KMS-11 (cell line): ENCODE data around the gene ANXA2R.

Source experiments
- H2AFZ ChIP-seq: fragments of 200-600 bp; sonication (generic); 2 replicates; pipeline ENCODE4 v1.6.1; 2016; ENCODE audit warnings: antibody characterized with exemption, mixed run types, low read depth
- H3K27ac ChIP-seq: fragments of 200-600 bp; sonication (generic); 2 replicates; pipeline ENCODE4 v1.6.1; 2016; ENCODE audit warnings: mild to moderate bottlenecking, mixed run types
- H3K27me3 ChIP-seq: fragments of 200-600 bp; sonication (generic); 2 replicates; pipeline ENCODE4 v1.6.1; 2017; ENCODE audit warnings: mild to moderate bottlenecking, low read depth, mixed run types, moderate library complexity; ENCODE audit not compliant: insufficient read depth
- H3K36me3 ChIP-seq: fragments of 200-600 bp; sonication (generic); 2 replicates; pipeline ENCODE4 v1.6.1; 2017; ENCODE audit warnings: mild to moderate bottlenecking, mixed run types; ENCODE audit not compliant: insufficient read depth
- H3K4me1 ChIP-seq: fragments of 200-600 bp; sonication (generic); 2 replicates; pipeline ENCODE4 v1.6.1; 2016; ENCODE audit warnings: mild to moderate bottlenecking, low read depth, mixed run types; ENCODE audit not compliant: poor library complexity, severe bottlenecking
- H3K4me2 ChIP-seq: fragments of 200-600 bp; sonication (generic); 2 replicates; pipeline ENCODE4 v1.7.0; 2016; ENCODE audit warnings: mild to moderate bottlenecking, mixed run types
- H3K4me3 ChIP-seq: fragments of 200-600 bp; sonication (generic); IDR thresholded peaks from 2 replicates; pipeline ENCODE4 v1.6.1; 2017; ENCODE audit warnings: low read depth, low read length, mixed read lengths; ENCODE audit not compliant: insufficient read depth
- H3K79me2 ChIP-seq: fragments of 200-600 bp; sonication (generic); 2 replicates; pipeline ENCODE4 v1.6.1; 2016; ENCODE audit warnings: low read depth, mixed run types; ENCODE audit not compliant: insufficient read depth
- H3K9ac ChIP-seq: fragments of 200-600 bp; sonication (generic); 2 replicates; pipeline ENCODE4 v1.6.1; 2016; ENCODE audit warnings: mild to moderate bottlenecking, mixed run types
- H4K20me1 ChIP-seq: fragments of 200-600 bp; sonication (generic); 2 replicates; pipeline ENCODE4 v1.6.1; 2016; ENCODE audit warnings: mild to moderate bottlenecking, mixed run types; ENCODE audit not compliant: insufficient read depth
- CTCF ChIP-seq: fragments of 200-600 bp; sonication (generic); conservative IDR thresholded peaks from 2 replicates; pipeline ENCODE4 v1.6.1; 2017; ENCODE audit warnings: low read depth, mild to moderate bottlenecking, antibody characterized with exemption, low read length, moderate library complexity, mixed read lengths

The ANXA2R gene

GRCh38 chr5:43006424-43007202 lies 33.5 kb downstream of the ANXA2R start:
- H3K9ac ChIP-seq: no peak overlapping the region
- no peak overlapping the region for H3K4me3 ChIP-seq
- no peak overlapping the region for H3K27ac ChIP-seq
- TF ChIP-seq CTCF: no peak
- no peak overlapping the region for H2AFZ ChIP-seq
- no peaks in the 10 kb centered on the region for H3K36me3 ChIP-seq
- no peaks in the 10 kb centered on the region for H4K20me1 ChIP-seq
- no peak overlapping the region for H3K4me2 ChIP-seq
- peaks cover 9% of the 10 kb centered on the region for H3K4me1 ChIP-seq
- H3K27me3 ChIP-seq: no peaks in the 10 kb centered on the region
- H3K79me2 ChIP-seq: no peaks in the 10 kb centered on the region

- Histone ChIP-seq H3K36me3 (no peaks in the 10 kb centered on the region), H3K4me2 (no peak overlapping the region), H3K4me3 (no peak overlapping the region), H4K20me1 (no peaks in the 10 kb centered on the region), H2AFZ (no peak overlapping the region), H3K79me2 (no peaks in the 10 kb centered on the region), H3K4me1 (peaks cover 6% of the 10 kb centered on the region), H3K27me3 (no peaks in the 10 kb centered on the region), H3K27ac (no peak overlapping the region), H3K9ac (no peak overlapping the region)
- TF ChIP-seq CTCF: no peak
These were observed 35.1 kb downstream of the ANXA2R start for GRCh38 chr5:43005031-43005430.

- no peaks in the 10 kb centered on the region for H3K79me2 ChIP-seq
- no peak overlapping the region for H2AFZ ChIP-seq
These were observed 38.4 kb downstream of the ANXA2R start for GRCh38 chr5:43001748-43002147.

GRCh38 chr5:43000914-43001313 lies 39.2 kb downstream of the ANXA2R start:
- H3K27ac ChIP-seq: no peak overlapping the region
- H3K4me2 ChIP-seq: no peak overlapping the region
- H3K36me3 ChIP-seq: no peaks in the 10 kb centered on the region
- no peak overlapping the region for H3K4me3 ChIP-seq
- no peaks in the 10 kb centered on the region for H3K27me3 ChIP-seq
- H3K79me2 ChIP-seq: no peaks in the 10 kb centered on the region
- no peaks in the 10 kb centered on the region for H4K20me1 ChIP-seq
- no peak for TF ChIP-seq CTCF
- no peak overlapping the region for H2AFZ ChIP-seq
- no peak overlapping the region for H3K9ac ChIP-seq
- peaks cover under 1% of the 10 kb centered on the region for H3K4me1 ChIP-seq

More at GRCh38 chr5:43001748-43002147, 38.4 kb downstream of the ANXA2R start:
- Histone ChIP-seq H3K4me2 (no peak overlapping the region), H4K20me1 (no peaks in the 10 kb centered on the region), H3K27ac (no peak overlapping the region), H3K4me3 (no peak overlapping the region), H3K36me3 (no peaks in the 10 kb centered on the region), H3K9ac (no peak overlapping the region), H3K27me3 (no peaks in the 10 kb centered on the region), H3K4me1 (no peaks in the 10 kb centered on the region)
- TF ChIP-seq CTCF: no peak
